HG03097 (cell line): ENCODE data around the gene SLC15A1.

ENCODE experiments used
- ATAC-seq: cut with Tn5 transposase; IDR thresholded peaks from one replicate; pipeline ENCODE4 v1.9.1; 2021; ENCODE audit not compliant: unreplicated experiment, low FRiP score

The SLC15A1 gene

GRCh38 chr13:98781470-98781869, 29.0 kb upstream of the SLC15A1 start:
- ATAC-seq: no peak

- ATAC-seq: no peak
Observed at GRCh38 chr13:98781045-98781444, 28.6 kb upstream of the SLC15A1 start.

GRCh38 chr13:98780451-98780850, 28.0 kb upstream of the SLC15A1 start:
- no peak for ATAC-seq

GRCh38 chr13:98779695-98780094, 27.2 kb upstream of the SLC15A1 start:
- no peak for ATAC-seq

- ATAC-seq: no peak
Observed at GRCh38 chr13:98778749-98779148, 26.3 kb upstream of the SLC15A1 start.

GRCh38 chr13:98776644-98777043, 24.2 kb upstream of the SLC15A1 start:
- ATAC-seq: no peak

GRCh38 chr13:98775844-98776598, 23.5 kb upstream of the SLC15A1 start:
- no peak for ATAC-seq

- ATAC-seq: no peak
Observed at GRCh38 chr13:98775386-98775785, 22.9 kb upstream of the SLC15A1 start.

GRCh38 chr13:98774776-98775175, 22.3 kb upstream of the SLC15A1 start:
- ATAC-seq: no peak

- ATAC-seq: no peak
Observed at GRCh38 chr13:98773921-98774320, 21.4 kb upstream of the SLC15A1 start.

- no peak for ATAC-seq
Observed at GRCh38 chr13:98772794-98773452, 20.5 kb upstream of the SLC15A1 start.

- no peak for ATAC-seq
Observed at GRCh38 chr13:98771838-98772611, 19.6 kb upstream of the SLC15A1 start.

GRCh38 chr13:98769736-98770135, 17.3 kb upstream of the SLC15A1 start:
- ATAC-seq: no peak

GRCh38 chr13:98768522-98768921, 16.1 kb upstream of the SLC15A1 start:
- no peak for ATAC-seq

- ATAC-seq: no peak
Observed at GRCh38 chr13:98766697-98767096, 14.2 kb upstream of the SLC15A1 start.

- ATAC-seq: no peak
Observed at GRCh38 chr13:98765996-98766519, 13.6 kb upstream of the SLC15A1 start.

GRCh38 chr13:98761986-98762616, 9.6 kb upstream of the SLC15A1 start:
- ATAC-seq: no peak

GRCh38 chr13:98761126-98761985, 8.9 kb upstream of the SLC15A1 start:
- no peak for ATAC-seq

- ATAC-seq: no peak
Observed at GRCh38 chr13:98755729-98756128, 3.3 kb upstream of the SLC15A1 start.

GRCh38 chr13:98755116-98755515, 2.6 kb upstream of the SLC15A1 start:
- ATAC-seq: no peak
